K562 (cell line): ENCODE data around the gene NTM. TPM values are rescaled to one million over a fixed set of nuclear protein-coding genes. Genes with fewer than 3 reads are reported as not detected.

ENCODE experiments used
- ATAC-seq: fragments of 200-7000 bp; cut with Tn5 transposase; 3 replicates; pipeline ENCODE4 v1.9.1; 2020; ENCODE audit warnings: moderate library complexity
- BruUV-seq: library from RNA; stranded (reverse); fragments of 400-500 nt; replicated peaks from 2 replicates; lab custom pipeline; 2021; lab: Mats Ljungman, UMichigan
- CTCF ChIA-PET: fragments of 300-600 bp; formaldehyde crosslinking; extraction: SDS; loops from one replicate; lab custom pipeline; 2021; ENCODE audit warnings: low intra/inter-chr PET ratio; lab: Yijun Ruan, JAX
- POLR2A ChIA-PET: fragments of 300-600, 350-650 bp; sonication (Branson Sonifier 250); formaldehyde crosslinking; extraction: SDS; loops from one replicate; lab custom pipeline; 2021; ENCODE audit warnings: antibody characterized with exemption, inconsistent platforms; lab: Yijun Ruan, JAX
- DNase-seq, 4 experiments: peaks; one replicate each; pipeline versions ENCODE4 v3.0.0 to v3.0.0-alpha.2; 2011 to 2018; ENCODE audit warnings: low spot score in 3 of 4, mixed read lengths in 3 of 4; ENCODE audit errors: extremely low read depth in 1 of 4
- FAIRE-seq: peaks from 2 replicates; lab custom pipeline; 2011; peaks lifted over from hg19 to GRCh38; lab: Jason Lieb, UNC
- H2AFZ ChIP-seq: 2 replicates; pipeline ENCODE4 v1.6.0; 2011; ENCODE audit warnings: low read depth, low read length, control low read depth, inconsistent platforms
- H3K27ac ChIP-seq: fragments of 200-600 bp; 3 replicates; pipeline ENCODE4 v1.8.0; 2011; ENCODE audit warnings: low read depth, mild to moderate bottlenecking, control low read depth, inconsistent platforms, low read length, moderate library complexity, mixed read lengths; ENCODE audit errors: extremely low read depth
- H3K27me3 ChIP-seq, 2 experiments: fragments of 300-600 bp in 1 of 2; 2 replicates in 1 of 2; 3 replicates in 1 of 2; pipeline versions ENCODE4 v1.6.0 to v1.8.0; 2011; ENCODE audit warnings: inconsistent platforms in 2 of 2, low read length in 2 of 2, mild to moderate bottlenecking in 1 of 2, mixed read lengths in 1 of 2, moderate library complexity in 1 of 2; ENCODE audit not compliant: control insufficient read depth in 2 of 2, insufficient read depth in 2 of 2
- H3K36me3 ChIP-seq: fragments of 300-600 bp; 3 replicates; pipeline ENCODE4 v1.8.0; 2011; ENCODE audit warnings: mild to moderate bottlenecking, low read length, inconsistent platforms; ENCODE audit not compliant: control insufficient read depth, insufficient read depth
- H3K4me1 ChIP-seq, 2 experiments: fragments of 200-600 bp in 1 of 2; replicated peaks in 1 of 2; 2 replicates in 1 of 2; 3 replicates in 1 of 2; pipeline versions ENCODE4 v1.5.1 to v1.8.0; 2011; ENCODE audit warnings: inconsistent platforms in 2 of 2, low read length in 2 of 2, mild to moderate bottlenecking in 1 of 2, mixed read lengths in 1 of 2, moderate library complexity in 1 of 2; ENCODE audit not compliant: control insufficient read depth in 2 of 2, insufficient read depth in 2 of 2
- H3K4me2 ChIP-seq: 2 replicates; pipeline ENCODE4 v1.6.1; 2011; ENCODE audit warnings: low read length, control low read depth, inconsistent platforms, mixed read lengths; ENCODE audit not compliant: insufficient read depth
- H3K4me3 ChIP-seq: fragments of 200-600 bp; sonication (generic), shearing (Covaris generic); 2 replicates; pipeline ENCODE4 v1.5.1; 2016; ENCODE audit warnings: control low read depth, inconsistent platforms
- H3K79me2 ChIP-seq: fragments of 200-600 bp; 3 replicates; pipeline ENCODE4 v1.8.0; 2011; ENCODE audit warnings: low read length, inconsistent platforms; ENCODE audit not compliant: control insufficient read depth, insufficient read depth
- H3K9ac ChIP-seq, 2 experiments: 2 replicates each; pipeline versions ENCODE4 v1.6.0 to v1.6.1; 2011; ENCODE audit warnings: low read depth in 2 of 2, low read length in 2 of 2, control low read depth in 1 of 2, inconsistent platforms in 1 of 2, mild to moderate bottlenecking in 1 of 2, mixed read lengths in 1 of 2; ENCODE audit not compliant: insufficient read depth in 1 of 2
- H3K9me1 ChIP-seq: one replicate; pipeline ENCODE4 v1.6.0; 2011; ENCODE audit warnings: inconsistent platforms, mild to moderate bottlenecking, low read length, moderate library complexity; ENCODE audit not compliant: control insufficient read depth, insufficient read depth
- H3K9me3 ChIP-seq: replicated peaks from 2 replicates; pipeline ENCODE4 v1.5.1; 2011; ENCODE audit warnings: low read depth, low read length, inconsistent platforms; ENCODE audit not compliant: control insufficient read depth, insufficient read depth
- H4K20me1 ChIP-seq: replicated peaks from 2 replicates; pipeline ENCODE4 v1.6.1; 2011; ENCODE audit warnings: low read length, inconsistent platforms, mixed read lengths; ENCODE audit not compliant: control insufficient read depth, insufficient read depth
- CLOCK ChIP-seq: fragments of 250-450 bp; sonication (Bioruptor Pico); IDR thresholded peaks from 2 replicates; pipeline ENCODE4 v1.4.0; 2020; ENCODE audit warnings: mild to moderate bottlenecking, moderate library complexity, borderline replicate concordance
- DPF2 ChIP-seq: fragments of 450-650 bp; IDR thresholded peaks from 2 replicates; pipeline ENCODE4 v1.6.1; 2016
- HNRNPLL ChIP-seq: fragments of 200-400 bp; formaldehyde crosslinking; IDR thresholded peaks from 2 replicates; pipeline ENCODE4 v1.6.1; 2017; ENCODE audit warnings: low read length, low read depth, mild to moderate bottlenecking; ENCODE audit not compliant: poor library complexity, severe bottlenecking
- MAFK ChIP-seq: IDR thresholded peaks from 2 replicates; pipeline ENCODE4 v1.6.1; 2011; ENCODE audit warnings: low read length, improper control_type of control experiment
- ZNF311 ChIP-seq: fragments of 250-450 bp; sonication (Bioruptor Pico); IDR thresholded peaks from 2 replicates; pipeline ENCODE4 v1.4.0; 2020; ENCODE audit warnings: mild to moderate bottlenecking, moderate library complexity
- WGBS: fragments of 100-300 bp; shearing (Covaris generic); methylation state at CpG from one replicate; pipeline ENCODE4 v1.1.6; 2016; ENCODE audit warnings: low coverage, mixed read lengths; ENCODE audit not compliant: insufficient coverage; ENCODE audit errors: missing lambda C conversion rate; 5-methylcytosine and 5-hydroxymethylcytosine counted together
- in situ Hi-C: fragments of 300-500 bp; cut with MboI; formaldehyde crosslinking; loops from 4 replicates; pipeline ENCODE4 v1.15.0; 2018; ENCODE audit warnings: inconsistent platforms, mixed read lengths
- intact Hi-C: fragments of 100-400 bp; cut with micrococcal nuclease; formaldehyde crosslinking; loops from 2 replicates; pipeline ENCODE4 v1.14.2; 2022
- polyA plus RNA-seq, 8 experiments: library from polyadenylated mRNA; depleted of rRNA in 4 of 8; stranded (reverse) in 5 of 8; unstranded in 3 of 8; fragments of >200 nt; fragmentation: Nextera tagmentation in 2 of 8; fragmentation: Illumina TruSeq in 1 of 8; extraction: Ambion mirVana in 2 of 8; extraction: Trizol in 1 of 8; gene quantifications; 2 replicates each; pipeline versions ENCODE4 v1.2.1 to v1.2.3, GENCODE V29; 2011 to 2014; ENCODE audit warnings: inconsistent platforms in 1 of 8, missing spikeins in 1 of 8
- total RNA-seq, 7 experiments: library from RNA; depleted of rRNA in 6 of 7; stranded (reverse); fragments of >200 nt in 6 of 7; fragmentation: Illumina TruSeq in 2 of 7; extraction: Trizol in 2 of 7; gene quantifications; 2 replicates each; pipeline versions ENCODE4 v1.2.1 to v1.2.3, GENCODE V29; 2011 to 2021; ENCODE audit warnings: low replicate concordance in 1 of 7
- TF ChIP-seq, protein P1 (sequence below), 2 experiments: fragments of 450-650 bp in 1 of 2; sonication (generic) in 1 of 2; formaldehyde crosslinking in 1 of 2; IDR thresholded peaks in 1 of 2; conservative IDR thresholded peaks in 1 of 2; 2 replicates each; pipeline versions ENCODE4 v1.6.1 to v1.8.1; 2016 to 2023; ENCODE audit warnings: mild to moderate bottlenecking in 2 of 2, moderate library complexity in 2 of 2, inconsistent platforms in 1 of 2, missing genetic modification reagents in 1 of 2
- TF ChIP-seq, protein P2 (sequence below): fragments of 450-650 bp; IDR thresholded peaks from 2 replicates; pipeline ENCODE4 v1.6.1; 2016; ENCODE audit warnings: mild to moderate bottlenecking, moderate library complexity

NTM gene
- total and polyA plus RNA-seq, 9 of the 15 experiments (the other 6 are each of a cell fraction or from before 2014, with no cell fraction given) = not detected

DNA sequence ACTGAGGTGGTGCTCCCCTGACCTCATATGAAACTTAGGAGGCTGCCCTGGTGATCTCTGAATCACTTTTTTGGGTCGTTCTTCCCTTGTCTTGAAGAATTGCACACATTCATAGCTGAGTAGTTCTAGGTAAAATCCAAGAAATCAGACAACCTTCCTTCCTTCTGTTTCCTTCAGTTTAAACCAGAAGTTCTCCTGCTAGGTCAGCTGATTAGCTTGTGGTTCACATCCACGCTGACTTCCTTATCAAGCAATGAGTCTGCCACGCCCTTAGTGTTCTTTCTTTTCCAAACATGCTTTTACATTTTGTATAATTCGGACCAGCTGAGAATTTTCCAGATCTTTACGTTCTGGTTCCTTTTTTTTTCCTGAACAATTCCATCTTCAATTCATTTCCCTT lies 892.8 kb downstream of the NTM start:
- POLR2A ChIA-PET = no interaction called here
- no peak for FAIRE-seq
- H3K27ac ChIP-seq = no peak overlapping the region
- no peak overlapping the region for H2AFZ ChIP-seq
- intact Hi-C loops = no loop called here
- H3K36me3 ChIP-seq = no peaks in the 10 kb centered on the region
- WGBS = 3% methylated on average over 5 of the region's 5 CpGs
- ATAC-seq = no peak
- no peak overlapping the region for H3K4me2 ChIP-seq
- CTCF ChIA-PET = no interaction called here
- H3K79me2 ChIP-seq = no peaks in the 10 kb centered on the region
- BruUV-seq = no TSS peak
- H3K9me1 ChIP-seq = no peaks in the 10 kb centered on the region
- no peaks in the 10 kb centered on the region for H3K27me3 ChIP-seq
- in situ Hi-C loops = no loop called here
- no peak for DNase-seq
- H4K20me1 ChIP-seq = no peaks in the 10 kb centered on the region
- H3K4me3 ChIP-seq = no peak overlapping the region
- no peaks in the 10 kb centered on the region for H3K9me3 ChIP-seq
- no peaks in the 10 kb centered on the region for H3K4me1 ChIP-seq
- H3K9ac ChIP-seq = no peak overlapping the region
- TF ChIP-seq MAFK (no peak), ZNF311 (CRISPR knock-in tag) (no peak), CLOCK (no peak), DPF2 (no peak), HNRNPLL (no peak)
- TF ChIP-seq, protein P1, sequence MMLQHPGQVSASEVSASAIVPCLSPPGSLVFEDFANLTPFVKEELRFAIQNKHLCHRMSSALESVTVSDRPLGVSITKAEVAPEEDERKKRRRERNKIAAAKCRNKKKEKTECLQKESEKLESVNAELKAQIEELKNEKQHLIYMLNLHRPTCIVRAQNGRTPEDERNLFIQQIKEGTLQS (IDR thresholded peaks at IDR 0.05) = no peak
- TF ChIP-seq, protein P1 (CRISPR knock-in tag; conservative IDR thresholded peaks at IDR 0.05) = no peak
- TF ChIP-seq, protein P2, sequence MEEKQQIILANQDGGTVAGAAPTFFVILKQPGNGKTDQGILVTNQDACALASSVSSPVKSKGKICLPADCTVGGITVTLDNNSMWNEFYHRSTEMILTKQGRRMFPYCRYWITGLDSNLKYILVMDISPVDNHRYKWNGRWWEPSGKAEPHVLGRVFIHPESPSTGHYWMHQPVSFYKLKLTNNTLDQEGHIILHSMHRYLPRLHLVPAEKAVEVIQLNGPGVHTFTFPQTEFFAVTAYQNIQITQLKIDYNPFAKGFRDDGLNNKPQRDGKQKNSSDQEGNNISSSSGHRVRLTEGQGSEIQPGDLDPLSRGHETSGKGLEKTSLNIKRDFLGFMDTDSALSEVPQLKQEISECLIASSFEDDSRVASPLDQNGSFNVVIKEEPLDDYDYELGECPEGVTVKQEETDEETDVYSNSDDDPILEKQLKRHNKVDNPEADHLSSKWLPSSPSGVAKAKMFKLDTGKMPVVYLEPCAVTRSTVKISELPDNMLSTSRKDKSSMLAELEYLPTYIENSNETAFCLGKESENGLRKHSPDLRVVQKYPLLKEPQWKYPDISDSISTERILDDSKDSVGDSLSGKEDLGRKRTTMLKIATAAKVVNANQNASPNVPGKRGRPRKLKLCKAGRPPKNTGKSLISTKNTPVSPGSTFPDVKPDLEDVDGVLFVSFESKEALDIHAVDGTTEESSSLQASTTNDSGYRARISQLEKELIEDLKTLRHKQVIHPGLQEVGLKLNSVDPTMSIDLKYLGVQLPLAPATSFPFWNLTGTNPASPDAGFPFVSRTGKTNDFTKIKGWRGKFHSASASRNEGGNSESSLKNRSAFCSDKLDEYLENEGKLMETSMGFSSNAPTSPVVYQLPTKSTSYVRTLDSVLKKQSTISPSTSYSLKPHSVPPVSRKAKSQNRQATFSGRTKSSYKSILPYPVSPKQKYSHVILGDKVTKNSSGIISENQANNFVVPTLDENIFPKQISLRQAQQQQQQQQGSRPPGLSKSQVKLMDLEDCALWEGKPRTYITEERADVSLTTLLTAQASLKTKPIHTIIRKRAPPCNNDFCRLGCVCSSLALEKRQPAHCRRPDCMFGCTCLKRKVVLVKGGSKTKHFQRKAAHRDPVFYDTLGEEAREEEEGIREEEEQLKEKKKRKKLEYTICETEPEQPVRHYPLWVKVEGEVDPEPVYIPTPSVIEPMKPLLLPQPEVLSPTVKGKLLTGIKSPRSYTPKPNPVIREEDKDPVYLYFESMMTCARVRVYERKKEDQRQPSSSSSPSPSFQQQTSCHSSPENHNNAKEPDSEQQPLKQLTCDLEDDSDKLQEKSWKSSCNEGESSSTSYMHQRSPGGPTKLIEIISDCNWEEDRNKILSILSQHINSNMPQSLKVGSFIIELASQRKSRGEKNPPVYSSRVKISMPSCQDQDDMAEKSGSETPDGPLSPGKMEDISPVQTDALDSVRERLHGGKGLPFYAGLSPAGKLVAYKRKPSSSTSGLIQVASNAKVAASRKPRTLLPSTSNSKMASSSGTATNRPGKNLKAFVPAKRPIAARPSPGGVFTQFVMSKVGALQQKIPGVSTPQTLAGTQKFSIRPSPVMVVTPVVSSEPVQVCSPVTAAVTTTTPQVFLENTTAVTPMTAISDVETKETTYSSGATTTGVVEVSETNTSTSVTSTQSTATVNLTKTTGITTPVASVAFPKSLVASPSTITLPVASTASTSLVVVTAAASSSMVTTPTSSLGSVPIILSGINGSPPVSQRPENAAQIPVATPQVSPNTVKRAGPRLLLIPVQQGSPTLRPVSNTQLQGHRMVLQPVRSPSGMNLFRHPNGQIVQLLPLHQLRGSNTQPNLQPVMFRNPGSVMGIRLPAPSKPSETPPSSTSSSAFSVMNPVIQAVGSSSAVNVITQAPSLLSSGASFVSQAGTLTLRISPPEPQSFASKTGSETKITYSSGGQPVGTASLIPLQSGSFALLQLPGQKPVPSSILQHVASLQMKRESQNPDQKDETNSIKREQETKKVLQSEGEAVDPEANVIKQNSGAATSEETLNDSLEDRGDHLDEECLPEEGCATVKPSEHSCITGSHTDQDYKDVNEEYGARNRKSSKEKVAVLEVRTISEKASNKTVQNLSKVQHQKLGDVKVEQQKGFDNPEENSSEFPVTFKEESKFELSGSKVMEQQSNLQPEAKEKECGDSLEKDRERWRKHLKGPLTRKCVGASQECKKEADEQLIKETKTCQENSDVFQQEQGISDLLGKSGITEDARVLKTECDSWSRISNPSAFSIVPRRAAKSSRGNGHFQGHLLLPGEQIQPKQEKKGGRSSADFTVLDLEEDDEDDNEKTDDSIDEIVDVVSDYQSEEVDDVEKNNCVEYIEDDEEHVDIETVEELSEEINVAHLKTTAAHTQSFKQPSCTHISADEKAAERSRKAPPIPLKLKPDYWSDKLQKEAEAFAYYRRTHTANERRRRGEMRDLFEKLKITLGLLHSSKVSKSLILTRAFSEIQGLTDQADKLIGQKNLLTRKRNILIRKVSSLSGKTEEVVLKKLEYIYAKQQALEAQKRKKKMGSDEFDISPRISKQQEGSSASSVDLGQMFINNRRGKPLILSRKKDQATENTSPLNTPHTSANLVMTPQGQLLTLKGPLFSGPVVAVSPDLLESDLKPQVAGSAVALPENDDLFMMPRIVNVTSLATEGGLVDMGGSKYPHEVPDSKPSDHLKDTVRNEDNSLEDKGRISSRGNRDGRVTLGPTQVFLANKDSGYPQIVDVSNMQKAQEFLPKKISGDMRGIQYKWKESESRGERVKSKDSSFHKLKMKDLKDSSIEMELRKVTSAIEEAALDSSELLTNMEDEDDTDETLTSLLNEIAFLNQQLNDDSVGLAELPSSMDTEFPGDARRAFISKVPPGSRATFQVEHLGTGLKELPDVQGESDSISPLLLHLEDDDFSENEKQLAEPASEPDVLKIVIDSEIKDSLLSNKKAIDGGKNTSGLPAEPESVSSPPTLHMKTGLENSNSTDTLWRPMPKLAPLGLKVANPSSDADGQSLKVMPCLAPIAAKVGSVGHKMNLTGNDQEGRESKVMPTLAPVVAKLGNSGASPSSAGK = no peak
